ENCODE measurements around the gene SNX30.

- no peak for TF ChIP-seq POLR2A (IDR thresholded peaks at IDR 0.05; ENCODE audit: borderline replicate concordance, extremely low read depth, insufficient read depth, insufficient read length)
- TF ChIP-seq ZNF274 (IDR thresholded peaks at IDR 0.05; ENCODE audit: low read depth, low read length), result no peak
- no peak for TF ChIP-seq CTCF (IDR thresholded peaks at IDR 0.05 in 2 of 3, conservative IDR thresholded peaks at IDR 0.05 in 1 of 3; ENCODE audit: borderline replicate concordance in 1 of 3, insufficient read depth in 1 of 3, low read depth in 2 of 3, low read length in 2 of 3)
Observed at GRCh38 chr9:112764837-112765236, 14.3 kb downstream of the SNX30 start.
